D721Med (cell line): ENCODE results near the gene COL25A1.

Experiments
- DNase-seq: peaks from one replicate; pipeline ENCODE4 v3.0.0; 2011; ENCODE audit warnings: low spot score; ENCODE audit not compliant: insufficient read length
- FAIRE-seq: peaks from 2 replicates; lab custom pipeline; 2011; peaks lifted over from hg19 to GRCh38; lab: Jason Lieb, UNC
- CTCF ChIP-seq: IDR thresholded peaks from 2 replicates; pipeline ENCODE4 v1.5.1; 2012; ENCODE audit warnings: mild to moderate bottlenecking, control low read depth; ENCODE audit not compliant: insufficient read depth; ENCODE audit errors: missing control alignments

Gene COL25A1

DNA sequence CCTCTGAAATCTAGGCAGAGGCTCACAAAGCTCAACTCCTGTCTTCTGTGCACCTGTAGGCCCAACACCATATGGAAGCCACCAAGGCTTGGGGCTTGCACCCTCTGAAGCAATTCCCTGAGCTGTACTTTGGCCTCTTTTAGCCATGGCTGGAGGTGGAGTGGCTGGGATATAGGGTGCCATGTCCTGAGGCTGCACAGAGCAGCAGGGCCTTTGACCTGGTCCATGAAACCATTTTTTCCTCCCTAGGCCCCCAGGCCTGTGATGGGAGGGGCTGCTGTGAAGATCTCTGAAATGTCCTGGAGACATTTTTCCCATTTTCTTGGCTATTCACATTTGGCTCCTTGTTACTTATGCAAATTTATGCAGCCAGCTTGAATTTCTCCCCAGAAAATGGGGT is 20.9 kb upstream of the COL25A1 start:
- FAIRE-seq (no peak), DNase-seq (no peak)
- TF ChIP-seq CTCF, result no peak

DNA sequence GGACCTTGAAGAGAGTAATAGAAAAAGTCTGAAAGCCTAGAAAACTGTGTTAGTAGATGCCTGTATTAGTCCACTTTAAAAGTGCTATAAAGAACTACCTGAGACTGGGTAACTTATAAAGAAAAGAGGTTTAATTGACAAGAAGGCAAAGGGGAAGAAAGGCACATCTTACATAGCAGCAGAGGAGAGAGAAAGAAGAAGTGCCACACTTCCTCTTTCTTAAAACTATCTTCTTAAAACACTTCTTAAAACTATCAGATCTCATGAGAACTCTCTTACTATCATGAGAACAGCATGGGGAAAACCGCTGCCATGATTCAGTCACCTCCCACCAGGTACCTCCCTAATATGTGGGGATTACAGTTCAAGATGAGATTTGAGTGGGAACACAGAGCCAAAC is 18.8 kb upstream of the COL25A1 start:
- FAIRE-seq (no peak), DNase-seq (no peak)
- TF ChIP-seq CTCF, result no peak

GRCh38 chr4:109319684-109320083 is 17.2 kb upstream of the COL25A1 start:
- DNase-seq, result no peak
- no peak for TF ChIP-seq CTCF
- no peak for FAIRE-seq

- no peak for TF ChIP-seq CTCF
- FAIRE-seq (no peak), DNase-seq (no peak)
Measured at GRCh38 chr4:109319156-109319555, 16.7 kb upstream of the COL25A1 start.

GRCh38 chr4:109315818-109316217 is 13.4 kb upstream of the COL25A1 start:
- peak; percentile 10 for TF ChIP-seq CTCF
- DNase-seq (no peak), FAIRE-seq (no peak)

DNA sequence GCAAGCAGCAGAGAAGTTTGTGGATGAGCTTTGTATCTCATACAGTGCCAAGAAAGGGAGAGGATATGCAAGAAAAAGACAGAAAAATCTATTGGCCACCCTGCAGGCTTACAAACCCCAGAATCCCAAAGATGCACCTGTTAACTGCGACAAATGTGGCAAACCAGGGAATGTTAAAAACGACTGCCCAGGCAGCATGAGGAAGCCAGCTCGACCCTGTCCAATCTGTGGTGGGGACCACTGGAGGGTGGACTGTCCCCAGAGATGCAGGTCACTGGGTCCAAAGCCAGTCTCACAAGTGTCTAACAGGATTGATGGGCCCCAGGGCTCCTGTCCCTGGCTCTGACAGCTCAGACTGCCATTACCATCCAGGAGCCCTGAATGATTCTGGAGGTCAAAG is 12.9 kb upstream of the COL25A1 start:
- TF ChIP-seq CTCF, result no peak
- FAIRE-seq, result no peak

DNA sequence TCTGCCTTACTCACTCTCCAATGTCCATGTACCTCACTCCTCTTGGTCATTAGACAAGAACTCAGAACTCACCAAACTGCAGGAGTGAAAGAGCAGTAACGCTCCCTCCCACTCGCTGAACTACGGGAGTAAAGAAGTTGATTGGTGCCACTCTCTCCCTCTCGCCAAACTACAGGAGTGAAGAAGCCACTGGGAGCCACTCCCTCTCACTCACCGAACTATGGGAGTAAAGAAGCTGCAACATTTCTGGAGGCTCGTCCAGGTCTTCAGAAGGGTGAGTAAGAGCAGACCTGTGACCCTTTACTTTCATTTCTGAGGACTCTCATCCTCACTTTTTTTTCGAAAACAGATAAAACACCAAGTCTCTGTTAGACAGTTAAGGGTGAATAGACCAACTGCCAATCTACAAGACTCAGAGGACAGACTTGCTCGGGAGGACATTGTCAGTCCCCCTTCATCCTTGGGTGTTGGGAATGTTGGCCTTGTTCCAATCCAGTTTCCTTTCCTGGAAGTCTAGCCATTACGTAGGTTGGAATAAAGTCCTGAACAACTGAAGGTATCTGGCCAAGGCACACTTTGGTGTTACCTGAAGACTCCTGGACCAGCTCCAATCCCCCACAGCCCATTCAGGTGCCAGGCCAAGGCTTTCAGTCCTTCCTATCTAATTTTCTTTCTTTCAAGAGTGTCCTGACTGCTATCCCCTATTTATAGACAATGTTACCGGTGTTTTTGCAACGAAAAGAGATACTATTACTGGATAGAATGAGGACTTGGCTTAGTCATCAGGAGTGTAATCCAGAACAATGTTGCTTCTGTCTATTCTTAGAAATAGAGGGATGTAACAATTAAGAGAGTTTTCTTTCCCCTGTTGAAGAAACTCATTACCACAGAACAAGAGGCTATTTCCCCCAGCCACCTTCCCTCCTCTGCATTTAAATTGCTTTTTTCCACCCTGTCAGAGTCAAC is 11.0 kb upstream of the COL25A1 start:
- DNase-seq, result no peak
- FAIRE-seq, result no peak
- TF ChIP-seq CTCF, result no peak

More for the DNA sequence above, 12.9 kb upstream of the COL25A1 start:
- no peak for DNase-seq
